Measurements from ENCODE around the gene HLA-DOB. TPM values are rescaled to one million over a fixed set of nuclear protein-coding genes. Genes with fewer than 3 reads are reported as not detected.

The HLA-DOB gene
- total RNA-seq, 1 donor from 2014 or later = 0.20 TPM

DNA sequence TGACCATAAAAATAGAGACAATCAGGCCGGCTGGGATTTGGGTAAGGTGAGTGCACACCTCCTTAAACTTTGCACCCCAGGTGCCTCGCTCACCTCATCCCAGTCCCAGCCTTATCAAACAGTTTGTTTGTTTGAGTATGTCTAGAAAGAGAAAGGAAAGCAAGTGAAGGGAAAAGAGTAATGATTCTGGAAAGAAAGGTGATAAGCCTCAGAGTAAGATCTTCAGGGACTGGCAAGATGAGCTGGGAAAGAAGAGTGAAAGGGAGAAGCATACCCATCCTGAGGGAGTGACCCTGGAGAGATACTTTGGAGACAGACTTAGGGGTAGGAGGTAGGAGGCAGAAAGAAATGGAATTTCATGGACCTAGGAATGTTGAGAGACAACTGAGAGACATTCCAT is 20.1 kb upstream of the HLA-DOB start:
- no peak overlapping the region for H3K9ac ChIP-seq (ENCODE audit: low read length)
- H3K9me3 ChIP-seq (ENCODE audit: insufficient read depth, low read depth, low read length) = no peaks in the 10 kb centered on the region
- DNase-seq (ENCODE audit: low read depth) = no peak
- H3K36me3 ChIP-seq (ENCODE audit: insufficient read depth, low read length) = no peaks in the 10 kb centered on the region
- peaks cover 8% of the 10 kb centered on the region for H4K20me1 ChIP-seq (ENCODE audit: insufficient read depth, low read length)
- no peak overlapping the region for H2AFZ ChIP-seq (ENCODE audit: low read depth, low read length)
- no peak for FAIRE-seq
- Mint-ChIP-seq H3K9me3 (ENCODE audit: unreplicated experiment) (no peaks in the 10 kb centered on the region), H3K27me3 (ENCODE audit: low read depth, unreplicated experiment) (peaks cover 7% of the 10 kb centered on the region), H3K27ac (ENCODE audit: unreplicated experiment) (peak overlapping the region; percentile 35), H3K4me1 (ENCODE audit: low read depth, unreplicated experiment) (peaks cover 19% of the 10 kb centered on the region), H3K4me3 (ENCODE audit: unreplicated experiment) (peak overlapping the region; percentile 87), H3K36me3 (ENCODE audit: low read depth, unreplicated experiment) (peaks cover 27% of the 10 kb centered on the region)
- H3K79me2 ChIP-seq (ENCODE audit: insufficient read depth, low read length) = peaks cover 9% of the 10 kb centered on the region
- H3K4me3 ChIP-seq (ENCODE audit: insufficient read depth, low read depth, low read length) = no peak overlapping the region
- no peak overlapping the region for H3K27ac ChIP-seq (ENCODE audit: low read depth, low read length)
- peaks cover 10% of the 10 kb centered on the region for H3K4me1 ChIP-seq (ENCODE audit: insufficient read depth, low read length)
- no peaks in the 10 kb centered on the region for H3K27me3 ChIP-seq (ENCODE audit: insufficient read depth, low read length)
- peak overlapping the region; percentile 95 for H3K4me2 ChIP-seq (ENCODE audit: low read length)
- TF ChIP-seq EZH2 (IDR thresholded peaks at IDR 0.05; ENCODE audit: insufficient read depth, low read length) = no peak
- TF ChIP-seq CTCF (IDR thresholded peaks at IDR 0.05; ENCODE audit: insufficient read depth, low read depth, low read length) = no peak

DNA sequence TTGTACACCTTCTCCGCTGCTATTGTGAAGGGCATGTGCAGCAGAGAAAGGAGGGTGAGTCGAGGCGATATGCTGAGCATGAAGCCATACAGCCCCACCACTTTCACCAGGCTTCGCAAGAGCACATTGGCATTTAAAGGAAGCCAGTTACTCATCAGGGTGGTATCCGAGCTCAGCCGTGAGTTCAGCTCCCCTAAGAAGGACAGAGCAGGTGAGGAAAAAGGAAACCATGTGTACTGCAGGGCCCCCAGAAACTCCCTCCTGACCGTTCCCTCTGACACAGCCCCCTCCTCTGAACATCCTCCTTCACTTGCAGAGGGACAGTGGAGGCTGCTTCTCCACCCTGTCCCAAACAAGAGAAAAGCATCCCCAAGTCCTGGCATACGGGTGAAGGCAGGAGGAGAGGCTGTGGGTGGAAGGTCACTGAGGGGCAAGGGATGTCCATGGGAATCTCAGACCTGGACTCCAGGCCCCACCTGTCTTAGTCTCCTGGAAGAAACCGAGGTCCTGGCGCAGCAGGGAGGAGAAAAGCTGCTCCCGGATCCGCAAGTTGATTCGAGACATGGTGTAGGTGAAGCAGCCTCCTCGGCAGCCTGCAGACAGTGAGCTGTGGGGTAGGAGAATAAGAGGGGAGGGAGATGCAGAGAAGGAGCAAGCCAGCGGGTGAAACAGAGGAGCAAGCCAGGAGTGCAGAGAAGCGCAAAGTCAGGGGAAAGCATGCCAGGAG is 18.5 kb upstream of the HLA-DOB start:
- Histone ChIP-seq H2AFZ (ENCODE audit: low read depth, low read length) (no peak overlapping the region), H3K4me2 (ENCODE audit: low read length) (no peak overlapping the region), H3K79me2 (ENCODE audit: insufficient read depth, low read length) (peaks cover 9% of the 10 kb centered on the region), H3K4me1 (ENCODE audit: insufficient read depth, low read length) (peaks cover 10% of the 10 kb centered on the region), H3K4me3 (ENCODE audit: insufficient read depth, low read depth, low read length) (no peak overlapping the region), H3K36me3 (ENCODE audit: insufficient read depth, low read length) (no peaks in the 10 kb centered on the region), H3K27ac (ENCODE audit: low read depth, low read length) (no peak overlapping the region), H3K27me3 (ENCODE audit: insufficient read depth, low read length) (no peaks in the 10 kb centered on the region), H4K20me1 (ENCODE audit: insufficient read depth, low read length) (peaks cover 8% of the 10 kb centered on the region), H3K9me3 (ENCODE audit: insufficient read depth, low read depth, low read length) (no peaks in the 10 kb centered on the region), H3K9ac (ENCODE audit: low read length) (no peak overlapping the region)
- TF ChIP-seq EZH2 (IDR thresholded peaks at IDR 0.05; ENCODE audit: insufficient read depth, low read length) = no peak
- TF ChIP-seq CTCF (IDR thresholded peaks at IDR 0.05; ENCODE audit: insufficient read depth, low read depth, low read length) = no peak
- Mint-ChIP-seq H3K4me3 (ENCODE audit: unreplicated experiment) (peak overlapping the region; percentile 40), H3K27me3 (ENCODE audit: low read depth, unreplicated experiment) (no peaks in the 10 kb centered on the region), H3K4me1 (ENCODE audit: low read depth, unreplicated experiment) (peaks cover 19% of the 10 kb centered on the region), H3K27ac (ENCODE audit: unreplicated experiment) (no peak overlapping the region), H3K36me3 (ENCODE audit: low read depth, unreplicated experiment) (peaks cover 31% of the 10 kb centered on the region), H3K9me3 (ENCODE audit: unreplicated experiment) (no peaks in the 10 kb centered on the region)
- FAIRE-seq = no peak
- no peak for DNase-seq (ENCODE audit: low read depth)

DNA sequence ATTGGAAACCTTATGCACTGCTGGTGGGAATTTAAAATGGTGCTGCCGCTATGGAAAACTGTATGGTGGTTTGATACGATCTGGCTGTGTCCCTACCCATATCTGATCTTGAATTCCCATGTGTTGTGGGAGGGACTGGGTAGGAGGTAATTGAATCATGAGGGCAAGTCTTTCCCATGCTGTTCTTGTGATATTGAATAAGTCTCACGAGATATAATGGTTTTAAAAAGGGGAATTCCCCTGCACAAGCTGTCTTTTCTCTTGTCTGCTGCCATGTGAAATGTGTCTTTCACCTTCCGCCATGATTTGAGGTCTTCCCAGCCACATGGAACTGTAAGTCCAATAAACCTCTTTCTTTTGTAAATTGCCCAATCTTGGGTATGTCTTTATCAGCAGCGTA is 16.9 kb upstream of the HLA-DOB start:
- FAIRE-seq (no peak), DNase-seq (ENCODE audit: low read depth) (no peak)
- Mint-ChIP-seq H3K36me3 (ENCODE audit: low read depth, unreplicated experiment) (peaks cover 45% of the 10 kb centered on the region), H3K9me3 (ENCODE audit: unreplicated experiment) (no peaks in the 10 kb centered on the region), H3K27me3 (ENCODE audit: low read depth, unreplicated experiment) (no peaks in the 10 kb centered on the region), H3K4me3 (ENCODE audit: unreplicated experiment) (no peak overlapping the region), H3K27ac (ENCODE audit: unreplicated experiment) (no peak overlapping the region), H3K4me1 (ENCODE audit: low read depth, unreplicated experiment) (peaks cover 19% of the 10 kb centered on the region)
- Histone ChIP-seq H3K27me3 (ENCODE audit: insufficient read depth, low read length) (no peaks in the 10 kb centered on the region), H3K79me2 (ENCODE audit: insufficient read depth, low read length) (peaks cover 9% of the 10 kb centered on the region), H3K4me3 (ENCODE audit: insufficient read depth, low read depth, low read length) (no peak overlapping the region), H3K27ac (ENCODE audit: low read depth, low read length) (no peak overlapping the region), H3K36me3 (ENCODE audit: insufficient read depth, low read length) (no peaks in the 10 kb centered on the region), H3K4me1 (ENCODE audit: insufficient read depth, low read length) (peaks cover 10% of the 10 kb centered on the region), H3K9me3 (ENCODE audit: insufficient read depth, low read depth, low read length) (no peaks in the 10 kb centered on the region), H2AFZ (ENCODE audit: low read depth, low read length) (no peak overlapping the region), H4K20me1 (ENCODE audit: insufficient read depth, low read length) (peaks cover 8% of the 10 kb centered on the region), H3K4me2 (ENCODE audit: low read length) (no peak overlapping the region), H3K9ac (ENCODE audit: low read length) (no peak overlapping the region)
- no peak for TF ChIP-seq EZH2 (IDR thresholded peaks at IDR 0.05; ENCODE audit: insufficient read depth, low read length)
- TF ChIP-seq CTCF (IDR thresholded peaks at IDR 0.05; ENCODE audit: insufficient read depth, low read depth, low read length) = no peak

Measured in astrocyte (in vitro differentiated cells and primary cell).